IMR-90 (cell line): ENCODE results near the gene ASB4. TPM values are rescaled to one million over a fixed set of nuclear protein-coding genes. Genes with fewer than 3 reads are reported as not detected.
A peak's percentile ranks its signal among the peaks of the same experiment; 100 is the strongest.

Source experiments
- ATAC-seq: fragments of 200-7000 bp; cut with Tn5 transposase; 2 replicates; pipeline ENCODE4 v1.9.1; 2020; ENCODE audit warnings: low read depth, mild to moderate bottlenecking, moderate library complexity
- BruUV-seq: library from RNA; stranded (reverse); fragments of 400-500 nt; replicated peaks from 2 replicates; lab custom pipeline; 2021; lab: Mats Ljungman, UMichigan
- CTCF ChIA-PET: fragments of 300-600 bp; formaldehyde crosslinking; extraction: SDS; loops from one replicate; lab custom pipeline; 2021; ENCODE audit warnings: antibody characterized with exemption; lab: Yijun Ruan, JAX
- POLR2A ChIA-PET: fragments of 300-600 bp; sonication (Branson Sonifier 250); formaldehyde crosslinking; loops from one replicate; lab custom pipeline; 2022; ENCODE audit warnings: antibody characterized with exemption; ENCODE audit not compliant: unreplicated experiment; lab: Charles Lee
- DNase-seq: peaks from one replicate; pipeline ENCODE4 v3.0.0; 2013
- H2AFZ ChIP-seq: replicated peaks from 2 replicates; pipeline ENCODE3; 2013; ENCODE audit warnings: low read length, mild to moderate bottlenecking; ENCODE audit not compliant: poor library complexity
- H2AK5ac ChIP-seq: 2 replicates; pipeline ENCODE4 v1.6.1; 2013; ENCODE audit warnings: low read depth, low read length, inconsistent platforms
- H2AK9ac ChIP-seq: replicated peaks from 2 replicates; pipeline ENCODE3; 2013; ENCODE audit warnings: mild to moderate bottlenecking, low read depth, low read length, moderate library complexity; ENCODE audit not compliant: poor library complexity
- H2BK120ac ChIP-seq: 2 replicates; pipeline ENCODE4 v1.6.1; 2013; ENCODE audit warnings: low read depth, low read length, inconsistent platforms
- H2BK15ac ChIP-seq: 3 replicates; pipeline ENCODE4 v1.6.1; 2013; ENCODE audit warnings: low read depth, low read length, inconsistent platforms
- H2BK20ac ChIP-seq: 2 replicates; pipeline ENCODE4 v1.6.1; 2013; ENCODE audit warnings: low read depth, mild to moderate bottlenecking, inconsistent platforms, low read length, moderate library complexity
- H2BK5ac ChIP-seq: 2 replicates; pipeline ENCODE4 v1.6.1; 2013; ENCODE audit warnings: mild to moderate bottlenecking, low read depth, low read length, inconsistent platforms; ENCODE audit not compliant: poor library complexity, severe bottlenecking
- H3K14ac ChIP-seq: replicated peaks from 2 replicates; pipeline ENCODE4 v1.6.1; 2013; ENCODE audit warnings: low read depth, low read length, inconsistent platforms
- H3K18ac ChIP-seq: 2 replicates; pipeline ENCODE4 v1.6.1; 2013; ENCODE audit warnings: low read depth, low read length, control low read depth
- H3K23ac ChIP-seq: 2 replicates; pipeline ENCODE4 v1.6.1; 2013; ENCODE audit warnings: low read depth, low read length, inconsistent platforms
- H3K27ac ChIP-seq: 2 replicates; pipeline ENCODE4 v1.5.1; 2013; ENCODE audit warnings: mild to moderate bottlenecking, control low read depth, low read length; ENCODE audit not compliant: insufficient read depth
- H3K27me3 ChIP-seq: 2 replicates; pipeline ENCODE4 v1.6.1; 2013; ENCODE audit warnings: low read length; ENCODE audit not compliant: control insufficient read depth, insufficient read depth
- H3K36me3 ChIP-seq: 2 replicates; pipeline ENCODE4 v1.6.1; 2013; ENCODE audit warnings: low read length, mixed read lengths; ENCODE audit not compliant: control insufficient read depth, insufficient read depth
- H3K4ac ChIP-seq: 2 replicates; pipeline ENCODE4 v1.6.1; 2013; ENCODE audit warnings: low read depth, low read length, inconsistent platforms
- H3K4me1 ChIP-seq: 2 replicates; pipeline ENCODE4 v1.6.1; 2013; ENCODE audit warnings: low read length, mixed read lengths; ENCODE audit not compliant: control insufficient read depth, insufficient read depth
- H3K4me2 ChIP-seq: 2 replicates; pipeline ENCODE4 v1.6.1; 2013; ENCODE audit warnings: low read depth, mild to moderate bottlenecking, control low read depth, low read length, moderate library complexity
- H3K4me3 ChIP-seq: 2 replicates; pipeline ENCODE4 v1.5.1; 2013; ENCODE audit warnings: low read depth, mild to moderate bottlenecking, control low read depth, low read length, moderate library complexity; ENCODE audit not compliant: insufficient read depth
- H3K56ac ChIP-seq: 2 replicates; pipeline ENCODE4 v1.6.1; 2013; ENCODE audit warnings: low read length, inconsistent platforms; ENCODE audit not compliant: insufficient read depth; ENCODE audit errors: extremely low read depth
- H3K79me1 ChIP-seq, 2 experiments: 2 replicates each; pipeline ENCODE4 v1.6.1; 2013; ENCODE audit warnings: low read length in 2 of 2, inconsistent platforms in 1 of 2, low read depth in 1 of 2
- H3K9ac ChIP-seq: 2 replicates; pipeline ENCODE4 v1.6.1; 2013; ENCODE audit warnings: low read depth, low read length, control low read depth
- H3K9me1 ChIP-seq: 2 replicates; pipeline ENCODE4 v1.6.1; 2013; ENCODE audit warnings: low read length, inconsistent platforms; ENCODE audit not compliant: insufficient read depth
- H3K9me3 ChIP-seq: 2 replicates; pipeline ENCODE4 v1.6.1; 2013; ENCODE audit warnings: low read length; ENCODE audit not compliant: control insufficient read depth, insufficient read depth
- H4K20me1 ChIP-seq: 2 replicates; pipeline ENCODE4 v1.6.1; 2013; ENCODE audit warnings: low read length, inconsistent platforms; ENCODE audit not compliant: insufficient read depth
- H4K5ac ChIP-seq: 2 replicates; pipeline ENCODE4 v1.6.1; 2013; ENCODE audit warnings: mild to moderate bottlenecking, low read depth, low read length, control low read depth
- H4K8ac ChIP-seq, 2 experiments: 2 replicates each; pipeline ENCODE4 v1.6.1; 2013; ENCODE audit warnings: low read depth in 2 of 2, low read length in 2 of 2, control low read depth in 1 of 2, inconsistent platforms in 1 of 2
- H4K91ac ChIP-seq: 2 replicates; pipeline ENCODE4 v1.6.1; 2013; ENCODE audit warnings: low read depth, low read length, inconsistent platforms; ENCODE audit not compliant: insufficient read depth
- CEBPB ChIP-seq: IDR thresholded peaks from 2 replicates; pipeline ENCODE4 v1.6.1; 2012; ENCODE audit warnings: low read depth, low read length, improper control_type of control experiment
- CHD1 ChIP-seq: IDR thresholded peaks from 2 replicates; pipeline ENCODE4 v1.6.1; 2012; ENCODE audit warnings: low read depth, low read length, improper control_type of control experiment
- CTCF ChIP-seq: conservative IDR thresholded peaks from 2 replicates; pipeline ENCODE4 v1.5.1; 2012; ENCODE audit warnings: mild to moderate bottlenecking, low read depth, low read length, improper control_type of control experiment
- ELK1 ChIP-seq: fragments of 150-350 bp; IDR thresholded peaks from 2 replicates; pipeline ENCODE4 v1.6.1; 2016; ENCODE audit warnings: low read depth, mild to moderate bottlenecking, low read length, moderate library complexity, borderline replicate concordance
- FOS ChIP-seq: fragments of 150-350 bp; IDR thresholded peaks from 2 replicates; pipeline ENCODE4 v1.6.1; 2016; ENCODE audit warnings: low read depth, low read length
- MAFK ChIP-seq: IDR thresholded peaks from 2 replicates; pipeline ENCODE4 v1.6.1; 2012; ENCODE audit warnings: low read depth, low read length, improper control_type of control experiment
- MAZ ChIP-seq: IDR thresholded peaks from 2 replicates; pipeline ENCODE4 v1.6.1; 2012; ENCODE audit warnings: low read depth, mild to moderate bottlenecking, low read length, improper control_type of control experiment, moderate library complexity, borderline replicate concordance
- MXI1 ChIP-seq: IDR thresholded peaks from 2 replicates; pipeline ENCODE4 v1.6.1; 2012; ENCODE audit warnings: low read depth, mild to moderate bottlenecking, low read length, moderate library complexity, borderline replicate concordance
- NFE2L2 ChIP-seq: fragments of 150-350 bp; IDR thresholded peaks from 2 replicates; pipeline ENCODE4 v1.6.1; 2016; ENCODE audit warnings: low read depth, mild to moderate bottlenecking, low read length
- POLR2A ChIP-seq: IDR thresholded peaks from 2 replicates; pipeline ENCODE4 v1.6.1; 2012; ENCODE audit warnings: mild to moderate bottlenecking, low read depth, low read length
- RAD21 ChIP-seq: IDR thresholded peaks from 2 replicates; pipeline ENCODE4 v1.6.1; 2012; ENCODE audit warnings: low read length, improper control_type of control experiment
- RCOR1 ChIP-seq: IDR thresholded peaks from 2 replicates; pipeline ENCODE4 v1.6.1; 2012; ENCODE audit warnings: mild to moderate bottlenecking, low read length, improper control_type of control experiment; ENCODE audit not compliant: insufficient replicate concordance
- RFX5 ChIP-seq: IDR thresholded peaks from 2 replicates; pipeline ENCODE4 v1.8.0; 2012; ENCODE audit warnings: low read depth, mild to moderate bottlenecking, low read length, moderate library complexity
- SMC3 ChIP-seq: fragments of 150-350 bp; IDR thresholded peaks from 2 replicates; pipeline ENCODE4 v1.6.1; 2016; ENCODE audit warnings: low read depth, mild to moderate bottlenecking, antibody characterized with exemption, low read length, moderate library complexity
- USF2 ChIP-seq: fragments of 150-350 bp; IDR thresholded peaks from 2 replicates; pipeline ENCODE4 v1.6.1; 2017; ENCODE audit warnings: mild to moderate bottlenecking, antibody characterized with exemption, low read length, low read depth
- WGBS, 2 experiments: methylation state at CpG; one replicate each; pipeline versions ENCODE4 v1.1.5 to v1.1.7; 2013; ENCODE audit warnings: missing lambda C conversion rate in 2 of 2; ENCODE audit not compliant: insufficient read length in 1 of 2; ENCODE audit errors: extremely low coverage in 2 of 2; 5-methylcytosine and 5-hydroxymethylcytosine counted together
- dilution Hi-C: fragments of 300-500 bp; cut with HindIII; formaldehyde crosslinking; loops from one replicate; pipeline ENCODE4 v1.14.3; 2018; ENCODE audit warnings: low sequenced_read_pairs; ENCODE audit not compliant: unreplicated experiment
- in situ Hi-C: fragments of 300-500 bp; cut with MboI; formaldehyde crosslinking; loops from 3 replicates; pipeline ENCODE4 v1.14.3; 2019; ENCODE audit warnings: low sequenced_read_pairs, inconsistent platforms, mixed read lengths
- intact Hi-C: fragments of 100-400 bp; cut with micrococcal nuclease; formaldehyde crosslinking; loops from 2 replicates; pipeline ENCODE4 v1.10.0; 2022
- polyA plus RNA-seq, 3 experiments: library from polyadenylated mRNA; depleted of rRNA; stranded (reverse); fragments of >200 nt; gene quantifications; 2 replicates each; pipeline ENCODE4 v1.2.3, GENCODE V29; 2012; ENCODE audit warnings: low replicate concordance in 1 of 3
- total RNA-seq: library from RNA; depleted of rRNA; stranded (reverse); fragments of >200 nt; gene quantifications from 2 replicates; pipeline ENCODE4 v1.2.3, GENCODE V29; 2012

The ASB4 gene
- total and polyA plus RNA-seq, 2 of the 4 experiments (the other 2 are of a cell fraction): not detected

GRCh38 chr7:95545007-95545615 is 59.4 kb downstream of the ASB4 start:
- ChIA-PET CTCF (interaction anchor here (0.6 to 3.5 kb wide), 10 partner anchors 12 to 152 kb away, joined by 3 to 25 read pairs (median 6); no protein-coding TSS in a partner anchor), POLR2A (interaction anchor here (0.6 kb wide), 1 partner anchor 141 kb away, joined by 4 read pairs; no protein-coding TSS in a partner anchor)
- no peak overlapping the region for H2AK5ac ChIP-seq
- H3K4me1 ChIP-seq: no peaks in the 10 kb centered on the region
- no peak overlapping the region for H2BK15ac ChIP-seq
- no peaks in the 10 kb centered on the region for H3K9me1 ChIP-seq
- peak overlapping the region; percentile 94 for H3K4me2 ChIP-seq
- no peak overlapping the region for H2BK120ac ChIP-seq
- no peak overlapping the region for H3K9ac ChIP-seq
- peak; percentile 95 for ATAC-seq
- no CpG with 5 or more reads among the region's 3 CpGs for WGBS, 2 experiments
- H3K4me3 ChIP-seq: peak overlapping the region; percentile 36; the same call in 1 of the 2 replicates
- peaks cover 2% of the 10 kb centered on the region for H3K27me3 ChIP-seq
- no peak overlapping the region; a peak in 1 of 4 replicates for H4K8ac ChIP-seq
- dilution Hi-C loops: no loop called here
- H2BK20ac ChIP-seq: no peak overlapping the region
- H3K4ac ChIP-seq: no peak overlapping the region
- no peak overlapping the region for H4K5ac ChIP-seq
- no peak overlapping the region for H2AK9ac ChIP-seq
- H4K20me1 ChIP-seq: no peaks in the 10 kb centered on the region
- peak; percentile 65 for DNase-seq
- H3K18ac ChIP-seq: no peak overlapping the region
- intact Hi-C loops: loop anchor here (1.0 to 2.0 kb wide), 3 partner anchors 18 to 139 kb away; no protein-coding TSS in a partner anchor
- no peak overlapping the region for H2AFZ ChIP-seq
- BruUV-seq: no TSS peak
- no peak overlapping the region for H3K56ac ChIP-seq
- no peak overlapping the region for H3K27ac ChIP-seq
- no peak overlapping the region for H4K91ac ChIP-seq
- no peak overlapping the region for H3K14ac ChIP-seq
- no peaks in the 10 kb centered on the region for H3K9me3 ChIP-seq
- no peak overlapping the region for H2BK5ac ChIP-seq
- no peaks in the 10 kb centered on the region for H3K79me1 ChIP-seq
- H3K23ac ChIP-seq: no peak overlapping the region
- in situ Hi-C loops: no loop called here
- no peaks in the 10 kb centered on the region for H3K36me3 ChIP-seq
- TF ChIP-seq CEBPB: no peak
- peak; percentile 74 for TF ChIP-seq SMC3
- no peak for TF ChIP-seq NFE2L2
- no peak for TF ChIP-seq MAFK
- TF ChIP-seq MAZ: no peak
- no peak for TF ChIP-seq CHD1
- no peak for TF ChIP-seq POLR2A
- TF ChIP-seq RCOR1: no peak
- peak; percentile 85 for TF ChIP-seq CTCF
- TF ChIP-seq RFX5: no peak
- no peak for TF ChIP-seq MXI1
- no peak for TF ChIP-seq USF2
- TF ChIP-seq ELK1: no peak
- peak; percentile 69 for TF ChIP-seq RAD21
- TF ChIP-seq FOS: peak; percentile 58; the same call in 1 of the 2 replicates
